ENCODE results near the gene NCAM2. TPM values are rescaled to one million over a fixed set of nuclear protein-coding genes. Genes with fewer than 3 reads are reported as not detected.

The NCAM2 gene
- total RNA-seq, 1 donor from 2014 or later, result 7.2 TPM

- Histone ChIP-seq H3K4me1 (no peaks in the 10 kb centered on the region), H3K36me3 (no peaks in the 10 kb centered on the region), H3K4me3 (no peak overlapping the region), H3K27ac (no peak overlapping the region), H3K9me3 (no peaks in the 10 kb centered on the region), H3K27me3 (no peaks in the 10 kb centered on the region)
- intact Hi-C loops (cut with DNase I), result no loop called here
- TF ChIP-seq CTCF (IDR thresholded peaks at IDR 0.05), result no peak
- no peak for DNase-seq (ENCODE audit: low spot score in 2 of 2)
These were observed 238.8 kb downstream of the NCAM2 start for GRCh38 chr21:21236996-21237395.

GRCh38 chr21:21238629-21239400, 240.6 kb downstream of the NCAM2 start:
- intact Hi-C loops (cut with DNase I), result no loop called here

GRCh38 chr21:21241391-21241790, 243.2 kb downstream of the NCAM2 start:
- Histone ChIP-seq H3K27me3 (no peaks in the 10 kb centered on the region), H3K36me3 (no peaks in the 10 kb centered on the region), H3K27ac (no peak overlapping the region), H3K9me3 (no peaks in the 10 kb centered on the region), H3K4me1 (no peaks in the 10 kb centered on the region), H3K4me3 (no peak overlapping the region)
- no peak for TF ChIP-seq CTCF (IDR thresholded peaks at IDR 0.05)
- no peak for DNase-seq (ENCODE audit: low spot score in 2 of 2)
- intact Hi-C loops (cut with DNase I), result no loop called here

More at GRCh38 chr21:21238629-21239400, 240.6 kb downstream of the NCAM2 start:
- no peak overlapping the region for H3K4me3 ChIP-seq
- no peak for TF ChIP-seq CTCF (IDR thresholded peaks at IDR 0.05)
- H3K36me3 ChIP-seq, result no peaks in the 10 kb centered on the region
- no peaks in the 10 kb centered on the region for H3K9me3 ChIP-seq
- H3K4me1 ChIP-seq, result no peaks in the 10 kb centered on the region
- no peak overlapping the region for H3K27ac ChIP-seq
- no peak for DNase-seq (ENCODE audit: low spot score in 2 of 2)
- H3K27me3 ChIP-seq, result no peaks in the 10 kb centered on the region

- no peaks in the 10 kb centered on the region for H3K9me3 ChIP-seq
- H3K36me3 ChIP-seq, result no peaks in the 10 kb centered on the region
- H3K27me3 ChIP-seq, result no peaks in the 10 kb centered on the region
- intact Hi-C loops (cut with DNase I), result no loop called here
- no peak overlapping the region for H3K4me3 ChIP-seq
- no peak overlapping the region for H3K27ac ChIP-seq
- no peaks in the 10 kb centered on the region for H3K4me1 ChIP-seq
- TF ChIP-seq CTCF (IDR thresholded peaks at IDR 0.05), result no peak
- no peak for DNase-seq (ENCODE audit: low spot score in 2 of 2)
These were observed 247.8 kb downstream of the NCAM2 start for GRCh38 chr21:21246007-21246406.

- Histone ChIP-seq H3K27me3 (no peaks in the 10 kb centered on the region), H3K36me3 (no peaks in the 10 kb centered on the region), H3K4me1 (no peaks in the 10 kb centered on the region), H3K9me3 (no peaks in the 10 kb centered on the region), H3K4me3 (no peak overlapping the region), H3K27ac (no peak overlapping the region)
- intact Hi-C loops (cut with DNase I), result no loop called here
- TF ChIP-seq CTCF (IDR thresholded peaks at IDR 0.05), result no peak
- no peak for DNase-seq (ENCODE audit: low spot score in 2 of 2)
These were observed 249.2 kb downstream of the NCAM2 start for GRCh38 chr21:21247424-21247823.
